H1 (cell line): ENCODE data around the gene YOD1.

ENCODE experiments used
- CTCF ChIP-seq, 3 experiments: IDR thresholded peaks; 1 replicate in 2 of 3; 2 replicates in 1 of 3; pipeline versions ENCODE4 v1.5.1 to v1.6.1; 2011; ENCODE audit warnings: low read length in 3 of 3, mild to moderate bottlenecking in 3 of 3, inconsistent platforms in 2 of 3, low read depth in 1 of 3, moderate library complexity in 1 of 3; ENCODE audit not compliant: insufficient read depth in 1 of 3; ENCODE audit errors: control extremely low read depth in 1 of 3
- FOSL1 ChIP-seq: IDR thresholded peaks from 2 replicates; pipeline ENCODE4 v1.6.1; 2011; ENCODE audit warnings: mild to moderate bottlenecking, low read depth, low read length, moderate library complexity; ENCODE audit not compliant: insufficient read depth
- GABPA ChIP-seq: IDR thresholded peaks from 2 replicates; pipeline ENCODE4 v1.6.1; 2011; ENCODE audit warnings: mild to moderate bottlenecking, low read length, moderate library complexity, borderline replicate concordance; ENCODE audit not compliant: insufficient read depth
- MAFK ChIP-seq: IDR thresholded peaks from 2 replicates; pipeline ENCODE4 v1.6.1; 2012; ENCODE audit warnings: low read depth, mild to moderate bottlenecking, improper control_type of control experiment, low read length
- NRF1 ChIP-seq: IDR thresholded peaks from 2 replicates; pipeline ENCODE4 v1.6.1; 2011; ENCODE audit warnings: mild to moderate bottlenecking, low read depth, low read length, improper control_type of control experiment
- POLR2A ChIP-seq, 2 experiments: IDR thresholded peaks; 1 replicate in 1 of 2; 2 replicates in 1 of 2; pipeline ENCODE4 v1.6.1; 2011; ENCODE audit warnings: low read depth in 2 of 2, low read length in 2 of 2, mild to moderate bottlenecking in 2 of 2; ENCODE audit errors: control extremely low read depth in 1 of 2
- SP1 ChIP-seq: IDR thresholded peaks from 2 replicates; pipeline ENCODE4 v1.6.1; 2011; ENCODE audit warnings: low read depth, low read length
- TEAD4 ChIP-seq: IDR thresholded peaks from 2 replicates; pipeline ENCODE4 v1.6.1; 2012; ENCODE audit warnings: low read depth, low read length, inconsistent platforms, mixed read lengths
- YY1 ChIP-seq: IDR thresholded peaks from 2 replicates; pipeline ENCODE4 v1.6.1; 2011; ENCODE audit warnings: low read depth, mild to moderate bottlenecking, low read length
- TF ChIP-seq, protein P1 (sequence below): IDR thresholded peaks from 2 replicates; pipeline ENCODE4 v1.6.1; 2011; ENCODE audit warnings: low read length, improper control_type of control experiment

DNA sequence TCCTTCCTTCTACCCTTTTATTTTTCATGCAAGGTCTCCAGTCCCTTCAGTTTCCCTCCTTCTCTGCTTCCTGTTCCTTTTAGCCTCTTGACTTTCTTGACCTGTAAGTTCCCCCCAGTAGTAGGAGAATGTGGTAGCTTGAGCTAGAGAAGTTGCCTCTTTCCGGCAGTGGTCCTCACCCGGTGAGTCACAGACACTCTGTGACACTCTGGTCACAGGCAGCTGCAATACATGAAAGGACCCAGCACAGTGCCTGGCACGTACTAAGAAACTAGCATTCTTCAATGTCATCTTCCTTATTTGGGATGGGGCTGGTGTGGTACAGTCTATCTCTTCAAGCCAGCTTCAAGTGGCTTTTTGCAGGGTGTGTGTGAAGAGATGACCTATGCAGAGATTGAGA, 18.1 kb upstream of the YOD1 start:
- TF ChIP-seq MAFK, result no peak
- TF ChIP-seq FOSL1, result no peak
- TF ChIP-seq POLR2A (IDR thresholded peaks at IDR 0.05; ENCODE audit: control extremely low read depth in 1 of 2, low read depth in 2 of 2, low read length in 2 of 2), result no peak
- TF ChIP-seq CTCF (IDR thresholded peaks at IDR 0.05; ENCODE audit: control extremely low read depth in 1 of 3, insufficient read depth in 1 of 3, low read depth in 1 of 3, low read length in 3 of 3), result no peak
- TF ChIP-seq NRF1, result no peak
- TF ChIP-seq, protein P1, sequence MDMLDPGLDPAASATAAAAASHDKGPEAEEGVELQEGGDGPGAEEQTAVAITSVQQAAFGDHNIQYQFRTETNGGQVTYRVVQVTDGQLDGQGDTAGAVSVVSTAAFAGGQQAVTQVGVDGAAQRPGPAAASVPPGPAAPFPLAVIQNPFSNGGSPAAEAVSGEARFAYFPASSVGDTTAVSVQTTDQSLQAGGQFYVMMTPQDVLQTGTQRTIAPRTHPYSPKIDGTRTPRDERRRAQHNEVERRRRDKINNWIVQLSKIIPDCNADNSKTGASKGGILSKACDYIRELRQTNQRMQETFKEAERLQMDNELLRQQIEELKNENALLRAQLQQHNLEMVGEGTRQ, result no peak
- TF ChIP-seq TEAD4, result no peak
- no peak for TF ChIP-seq YY1
- TF ChIP-seq SP1, result no peak
- no peak for TF ChIP-seq GABPA
